Epithelial cell of proximal tubule (primary cell): ENCODE data around the gene SAMD11. TPM values are rescaled to one million over a fixed set of nuclear protein-coding genes. Genes with fewer than 3 reads are reported as not detected.
A peak's percentile ranks its signal among the peaks of the same experiment; 100 is the strongest.
"Not testable (repeated sequence)": the region's sequence is repeated elsewhere in the genome, so short reads cannot be mapped to it uniquely, and the experiment has no call there.

ENCODE experiments used
- DNase-seq: peaks from one replicate; pipeline ENCODE4 v3.0.0-alpha.2; 2011; ENCODE audit warnings: low read depth
- H3K4me3 ChIP-seq: 2 replicates; pipeline ENCODE4 v1.5.1; 2011; ENCODE audit warnings: low read depth, mild to moderate bottlenecking, low read length
- total RNA-seq: library from RNA; depleted of rRNA; stranded (reverse); fragments of >200 nt; gene quantifications from 2 replicates; pipeline ENCODE4 v1.2.3, GENCODE V29; 2015
- TF ChIP-seq, protein P1 (sequence below): conservative IDR thresholded peaks from 2 replicates; pipeline ENCODE4 v1.5.1; 2012; ENCODE audit warnings: low read depth, mild to moderate bottlenecking, low read length

SAMD11 gene, protein sequence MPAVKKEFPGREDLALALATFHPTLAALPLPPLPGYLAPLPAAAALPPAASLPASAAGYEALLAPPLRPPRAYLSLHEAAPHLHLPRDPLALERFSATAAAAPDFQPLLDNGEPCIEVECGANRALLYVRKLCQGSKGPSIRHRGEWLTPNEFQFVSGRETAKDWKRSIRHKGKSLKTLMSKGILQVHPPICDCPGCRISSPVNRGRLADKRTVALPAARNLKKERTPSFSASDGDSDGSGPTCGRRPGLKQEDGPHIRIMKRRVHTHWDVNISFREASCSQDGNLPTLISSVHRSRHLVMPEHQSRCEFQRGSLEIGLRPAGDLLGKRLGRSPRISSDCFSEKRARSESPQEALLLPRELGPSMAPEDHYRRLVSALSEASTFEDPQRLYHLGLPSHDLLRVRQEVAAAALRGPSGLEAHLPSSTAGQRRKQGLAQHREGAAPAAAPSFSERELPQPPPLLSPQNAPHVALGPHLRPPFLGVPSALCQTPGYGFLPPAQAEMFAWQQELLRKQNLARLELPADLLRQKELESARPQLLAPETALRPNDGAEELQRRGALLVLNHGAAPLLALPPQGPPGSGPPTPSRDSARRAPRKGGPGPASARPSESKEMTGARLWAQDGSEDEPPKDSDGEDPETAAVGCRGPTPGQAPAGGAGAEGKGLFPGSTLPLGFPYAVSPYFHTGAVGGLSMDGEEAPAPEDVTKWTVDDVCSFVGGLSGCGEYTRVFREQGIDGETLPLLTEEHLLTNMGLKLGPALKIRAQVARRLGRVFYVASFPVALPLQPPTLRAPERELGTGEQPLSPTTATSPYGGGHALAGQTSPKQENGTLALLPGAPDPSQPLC
- total RNA-seq = 0.51 and 3.5 TPM in 2 replicates

DNA sequence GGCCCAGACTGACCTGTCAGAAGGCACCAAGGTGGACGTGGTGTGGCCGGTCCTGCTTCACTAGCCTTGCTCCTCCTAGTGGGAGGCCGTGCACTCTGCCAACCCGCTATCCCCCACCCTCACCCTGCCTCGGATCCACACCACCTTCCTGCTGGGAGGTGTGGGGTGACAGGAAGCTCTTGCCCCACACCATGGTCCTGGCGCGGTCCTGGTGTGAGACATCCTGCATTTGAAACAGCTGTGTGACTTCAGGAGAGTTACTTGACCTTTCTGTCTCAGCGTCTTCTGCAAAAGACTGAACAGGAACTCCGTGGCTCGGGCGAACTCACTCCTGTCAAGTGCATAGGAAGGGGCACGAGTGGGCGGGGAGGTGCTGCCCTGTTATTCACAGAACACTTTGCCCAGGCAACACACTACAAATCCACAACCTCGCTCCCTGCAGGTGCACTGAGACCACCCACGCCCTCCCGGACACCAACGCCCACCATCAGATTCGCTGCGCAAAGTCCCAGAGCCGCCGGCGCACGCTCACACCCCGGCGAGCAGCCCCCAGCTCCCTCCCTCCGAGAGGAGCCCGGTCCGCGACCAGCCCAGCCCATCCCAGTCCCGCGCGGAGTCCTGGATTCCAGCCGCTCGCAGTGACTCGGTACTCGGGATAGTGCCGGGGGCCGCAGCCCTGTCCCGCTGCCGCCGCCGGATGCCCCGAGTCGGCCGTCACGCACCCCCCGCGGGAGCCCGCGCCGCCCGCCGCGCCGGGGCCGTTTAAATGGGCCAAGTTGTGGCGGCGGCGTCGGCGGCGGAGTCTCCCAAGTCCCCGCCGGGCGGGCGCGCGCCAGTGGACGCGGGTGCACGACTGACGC is at the start of gene SAMD11:
Gene SAMD11, plus strand, starts transcription at position 793 of the 860 bp plus-strand sequence. CDS start 509 bp downstream, outside the sequence.
- peak within 1 kb of the TSS; percentile 49 for H3K4me3 ChIP-seq
- DNase-seq = no peak
- TF ChIP-seq, protein P1, sequence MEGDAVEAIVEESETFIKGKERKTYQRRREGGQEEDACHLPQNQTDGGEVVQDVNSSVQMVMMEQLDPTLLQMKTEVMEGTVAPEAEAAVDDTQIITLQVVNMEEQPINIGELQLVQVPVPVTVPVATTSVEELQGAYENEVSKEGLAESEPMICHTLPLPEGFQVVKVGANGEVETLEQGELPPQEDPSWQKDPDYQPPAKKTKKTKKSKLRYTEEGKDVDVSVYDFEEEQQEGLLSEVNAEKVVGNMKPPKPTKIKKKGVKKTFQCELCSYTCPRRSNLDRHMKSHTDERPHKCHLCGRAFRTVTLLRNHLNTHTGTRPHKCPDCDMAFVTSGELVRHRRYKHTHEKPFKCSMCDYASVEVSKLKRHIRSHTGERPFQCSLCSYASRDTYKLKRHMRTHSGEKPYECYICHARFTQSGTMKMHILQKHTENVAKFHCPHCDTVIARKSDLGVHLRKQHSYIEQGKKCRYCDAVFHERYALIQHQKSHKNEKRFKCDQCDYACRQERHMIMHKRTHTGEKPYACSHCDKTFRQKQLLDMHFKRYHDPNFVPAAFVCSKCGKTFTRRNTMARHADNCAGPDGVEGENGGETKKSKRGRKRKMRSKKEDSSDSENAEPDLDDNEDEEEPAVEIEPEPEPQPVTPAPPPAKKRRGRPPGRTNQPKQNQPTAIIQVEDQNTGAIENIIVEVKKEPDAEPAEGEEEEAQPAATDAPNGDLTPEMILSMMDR = no peak

DNA sequence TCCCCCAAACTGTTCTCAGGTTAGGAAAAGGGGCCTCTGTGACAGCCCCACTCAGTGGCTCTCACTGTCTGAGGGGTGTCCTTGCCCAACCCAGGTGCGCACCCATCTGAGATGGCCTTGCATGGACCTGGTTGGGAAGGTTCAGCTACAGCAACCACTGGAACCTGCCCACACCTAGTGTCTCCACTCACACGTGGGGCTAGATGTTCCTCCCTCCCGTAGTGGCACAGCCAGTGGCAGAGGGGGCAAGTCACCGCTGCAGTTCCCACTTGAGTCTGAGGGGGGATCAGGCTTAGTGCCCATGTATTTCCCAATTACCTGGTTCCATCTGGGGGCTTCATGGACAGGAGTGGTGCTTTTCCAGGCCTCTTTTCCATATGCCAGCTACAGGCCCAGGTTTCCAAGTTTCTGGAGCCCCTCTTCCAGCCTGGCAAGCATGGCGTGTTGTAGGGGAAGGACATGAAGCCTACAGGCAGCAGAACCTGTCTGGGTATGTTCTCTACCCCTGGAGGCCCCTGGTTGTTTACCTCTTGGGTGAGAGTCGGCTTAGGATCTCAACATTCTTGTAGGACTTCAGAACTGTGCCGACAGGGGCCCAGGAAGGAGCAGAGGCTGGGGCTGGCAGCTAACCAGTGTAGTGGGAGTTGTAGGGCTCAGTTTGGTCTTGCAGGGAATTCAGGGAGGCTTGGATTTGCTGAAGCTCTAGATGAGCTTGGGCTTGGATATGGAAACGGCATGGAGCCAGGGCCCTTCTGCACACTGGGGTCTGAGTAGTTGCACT is 47.1 kb upstream of the SAMD11 start:
- DNase-seq, H3K4me3 ChIP-seq: not testable (repeated sequence)

DNA sequence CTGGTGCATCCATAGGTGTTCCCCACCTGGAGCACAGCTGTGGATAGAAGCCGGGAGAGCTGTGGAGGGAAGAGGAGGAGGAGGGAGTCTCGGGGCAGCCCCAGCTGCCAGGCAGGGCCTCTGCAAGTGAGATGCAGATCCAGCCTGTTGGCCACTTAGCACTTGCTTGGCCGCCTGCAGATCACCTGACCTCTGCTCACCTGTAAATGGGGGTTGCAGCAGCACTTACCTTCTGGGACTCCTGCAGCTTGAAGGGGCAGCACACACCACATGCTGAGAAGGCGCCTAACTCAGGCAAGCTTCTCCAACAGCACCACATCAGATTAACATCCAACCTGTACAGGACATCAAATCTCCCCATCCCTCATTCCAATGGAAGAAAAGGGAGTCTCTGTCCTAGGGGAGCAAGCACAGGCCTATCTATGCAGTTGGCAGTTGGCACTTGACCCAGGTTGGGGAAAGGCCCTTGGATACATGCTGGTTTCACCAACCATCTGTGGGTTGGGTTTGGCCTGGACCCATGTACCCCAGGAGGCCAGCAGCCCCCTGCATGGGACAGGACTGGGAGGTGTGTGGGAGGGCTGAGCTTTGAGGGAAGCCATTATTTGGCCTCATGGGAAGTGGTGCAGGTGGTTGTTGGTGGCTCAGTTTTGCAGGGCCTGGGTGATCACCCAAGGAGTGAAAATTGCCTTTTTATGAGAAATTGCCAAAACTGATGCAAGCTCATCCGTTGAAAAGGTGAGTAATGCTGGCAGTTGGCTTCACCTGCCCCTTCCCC is 46.3 kb upstream of the SAMD11 start:
- not testable (repeated sequence) for H3K4me3 ChIP-seq, DNase-seq

DNA sequence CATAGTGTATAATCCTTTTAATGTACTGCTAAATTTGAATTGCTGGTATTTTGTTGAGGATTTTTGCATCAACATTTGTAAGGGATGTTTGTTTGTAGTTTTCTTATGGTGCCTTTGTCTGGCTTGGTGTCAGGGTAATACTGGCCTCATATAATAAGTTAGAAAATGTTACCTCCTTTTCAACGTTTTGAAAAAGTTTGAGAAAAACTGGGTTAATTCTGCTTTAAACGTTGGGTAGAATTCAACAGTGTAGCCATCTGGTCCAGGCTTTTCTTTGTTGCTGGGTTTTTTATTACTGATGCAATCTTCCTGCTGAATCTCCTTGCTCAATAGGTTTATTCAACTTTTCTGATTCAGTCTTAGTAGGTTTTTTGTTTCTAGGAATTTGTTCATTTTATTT is 43.2 kb upstream of the SAMD11 start:
- not testable (repeated sequence) for H3K4me3 ChIP-seq, DNase-seq

DNA sequence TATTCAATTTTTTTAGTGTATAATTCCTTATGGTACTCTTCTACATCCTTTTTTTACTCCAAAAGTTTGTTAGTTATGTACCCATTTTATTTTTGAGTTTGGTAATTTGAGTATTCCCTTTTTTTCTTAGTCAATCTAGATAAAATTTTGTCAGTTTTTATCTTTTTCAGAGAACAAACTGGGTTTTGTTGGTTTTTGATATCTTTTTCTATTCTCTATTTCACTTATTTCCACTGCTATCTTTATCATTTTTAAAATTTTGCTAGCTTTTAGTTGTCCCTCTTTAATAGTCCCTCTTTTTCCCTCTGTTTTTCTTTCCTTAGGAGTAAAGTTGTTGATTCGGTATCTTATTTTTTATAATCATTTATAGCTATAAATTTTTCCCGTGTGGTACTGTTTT is 42.8 kb upstream of the SAMD11 start:
- H3K4me3 ChIP-seq, DNase-seq: not testable (repeated sequence)

DNA sequence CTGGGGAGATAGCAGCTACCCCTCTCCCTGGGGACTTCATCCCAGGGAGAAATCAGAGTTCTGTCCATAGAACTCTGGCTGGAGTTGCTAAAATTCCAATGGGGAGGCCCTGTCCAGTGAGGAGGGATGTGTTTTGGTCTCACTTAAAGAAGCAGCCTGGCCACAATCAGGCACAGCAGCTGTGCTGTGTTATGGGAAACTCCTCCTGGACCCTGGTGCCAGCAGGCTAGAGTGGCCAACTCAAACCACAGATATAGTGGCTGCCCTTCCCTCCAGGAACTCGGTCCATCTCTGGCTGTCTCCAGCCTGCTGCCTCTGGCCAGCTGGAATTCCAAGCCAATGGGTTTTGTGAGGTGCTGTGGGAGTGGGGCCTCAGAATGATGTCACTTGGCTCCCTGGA is 37.4 kb upstream of the SAMD11 start:
- TF ChIP-seq, protein P1 = no peak
- DNase-seq = no peak
- no peak overlapping the region for H3K4me3 ChIP-seq

DNA sequence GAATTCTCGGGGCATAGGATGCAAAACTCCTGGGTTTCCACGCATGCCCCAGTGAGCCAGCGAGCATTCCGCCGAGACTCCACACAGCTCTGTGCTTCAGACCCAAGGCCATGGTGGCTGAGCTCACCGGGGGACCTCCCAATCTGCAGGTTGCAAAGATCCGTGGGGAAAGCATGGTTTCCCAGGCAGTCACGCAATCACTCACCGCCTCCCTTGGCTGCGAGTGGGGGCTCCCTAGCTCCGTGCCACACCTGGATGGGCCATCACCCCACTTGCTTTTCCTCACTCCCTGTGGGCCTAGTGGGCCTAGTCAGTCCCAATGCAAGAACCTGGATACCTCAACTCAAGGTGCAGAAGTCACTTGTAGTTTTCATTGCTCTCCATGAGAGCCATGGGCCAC is 37.0 kb upstream of the SAMD11 start:
- TF ChIP-seq, protein P1 = no peak
- no peak overlapping the region for H3K4me3 ChIP-seq
- DNase-seq = no peak

DNA sequence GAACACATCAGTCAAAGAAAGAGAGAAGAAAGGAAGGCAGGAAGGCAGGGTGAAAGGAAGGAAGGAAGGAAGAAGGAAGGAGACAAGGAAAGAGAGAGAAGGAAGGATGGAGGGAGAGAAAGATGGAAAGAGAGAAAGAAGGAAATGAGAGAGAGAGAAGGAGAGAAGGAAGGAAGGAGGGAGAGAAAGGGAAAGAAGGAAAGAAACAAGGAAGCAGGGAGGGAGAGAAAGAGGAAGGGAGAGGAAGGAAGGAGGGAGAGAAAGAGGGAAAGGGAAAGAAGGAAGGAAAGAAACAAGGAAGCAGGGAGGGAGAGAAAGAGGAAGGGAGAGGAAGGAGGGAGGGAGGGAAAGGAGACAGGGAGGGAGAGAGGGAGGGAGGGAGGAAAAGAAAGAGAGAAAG is 35.4 kb upstream of the SAMD11 start:
- TF ChIP-seq, protein P1 = no peak
- no peak overlapping the region for H3K4me3 ChIP-seq
- no peak for DNase-seq

DNA sequence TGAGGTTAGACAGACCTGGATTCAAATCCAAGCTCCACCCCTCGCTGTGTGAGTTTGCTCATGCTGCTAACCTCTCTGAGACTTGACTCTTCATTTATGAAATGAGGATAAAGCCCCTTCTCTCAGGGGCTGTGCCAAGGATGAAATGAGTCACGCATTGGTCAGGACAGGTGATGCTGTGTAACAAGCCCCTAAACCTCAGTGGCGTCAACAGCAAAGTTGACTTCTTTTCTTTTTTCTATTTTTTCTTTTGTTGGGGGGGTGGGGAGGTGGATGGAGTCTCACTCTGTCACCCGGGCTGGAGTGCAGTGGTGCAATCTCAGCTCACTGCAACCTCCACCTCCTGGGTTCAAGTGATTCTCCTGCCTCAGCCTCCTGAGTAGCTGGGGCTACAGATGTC is 33.9 kb upstream of the SAMD11 start:
- not testable (repeated sequence) for DNase-seq, H3K4me3 ChIP-seq

DNA sequence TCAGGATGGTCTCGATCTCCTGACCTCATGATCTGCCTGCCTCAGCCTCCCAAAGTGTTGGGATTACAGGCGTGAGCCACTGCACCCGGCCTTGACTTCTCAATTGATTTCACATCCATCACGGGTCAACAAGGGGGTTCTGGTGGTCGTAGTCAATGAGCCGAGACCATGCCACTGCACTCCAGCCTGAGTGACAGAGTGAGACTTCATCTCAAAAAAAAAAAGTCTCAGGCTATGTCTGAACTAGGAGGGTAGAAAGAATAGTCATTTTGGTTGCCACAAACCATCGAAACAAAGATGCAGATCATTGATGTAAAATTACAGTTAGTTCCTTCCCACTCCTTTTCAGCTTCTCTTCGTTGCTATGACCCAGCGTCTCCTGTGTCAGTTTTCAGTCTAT is 33.5 kb upstream of the SAMD11 start:
- not testable (repeated sequence) for DNase-seq

More for the DNA sequence above, 33.5 kb upstream of the SAMD11 start:
- not testable (repeated sequence) for H3K4me3 ChIP-seq
